ENCODE measurements around the gene FAM124A. TPM values are rescaled to one million over a fixed set of nuclear protein-coding genes. Genes with fewer than 3 reads are reported as not detected.

The FAM124A gene
- total and polyA plus RNA-seq, 10 of the 15 experiments (the other 5 are each of a cell fraction or from before 2014, with no cell fraction given) = not detected

DNA sequence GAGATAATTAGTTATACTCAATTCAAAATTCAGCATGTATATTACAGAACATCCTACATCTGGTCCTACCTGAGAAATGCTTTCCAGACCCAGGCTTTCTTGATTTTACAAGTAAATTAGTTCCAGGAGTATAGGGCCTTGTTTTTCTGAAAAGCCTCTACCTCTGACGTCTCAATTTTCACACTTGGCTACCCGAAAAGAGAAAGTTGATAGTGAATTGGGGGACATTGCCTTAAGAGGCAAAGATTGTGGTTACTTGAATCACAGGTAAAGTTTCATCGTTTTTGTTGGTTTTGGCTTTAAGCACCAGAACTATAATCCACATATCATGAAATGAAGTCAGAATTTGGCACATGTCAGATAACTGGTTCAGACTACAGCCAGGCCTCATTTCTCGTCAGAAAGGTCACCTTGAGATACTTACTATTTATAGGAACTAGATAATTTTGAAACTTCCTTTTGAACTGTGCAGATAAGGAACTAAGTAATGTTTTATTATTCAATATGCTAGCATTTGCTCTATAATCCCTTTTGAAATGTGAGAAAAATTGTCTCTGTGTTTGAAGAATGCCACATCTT lies 30.8 kb downstream of the FAM124A start (continued):
- TF ChIP-seq GABPA (IDR thresholded peaks at IDR 0.05; ENCODE audit: low read depth) (0 out of 2 replicates have a peak, but pooled peaks have one; percentile 13), SRF (IDR thresholded peaks at IDR 0.05; ENCODE audit: low read depth in 2 of 2, low read length in 2 of 2) (no peak)
- TF ChIP-seq, protein P1, sequence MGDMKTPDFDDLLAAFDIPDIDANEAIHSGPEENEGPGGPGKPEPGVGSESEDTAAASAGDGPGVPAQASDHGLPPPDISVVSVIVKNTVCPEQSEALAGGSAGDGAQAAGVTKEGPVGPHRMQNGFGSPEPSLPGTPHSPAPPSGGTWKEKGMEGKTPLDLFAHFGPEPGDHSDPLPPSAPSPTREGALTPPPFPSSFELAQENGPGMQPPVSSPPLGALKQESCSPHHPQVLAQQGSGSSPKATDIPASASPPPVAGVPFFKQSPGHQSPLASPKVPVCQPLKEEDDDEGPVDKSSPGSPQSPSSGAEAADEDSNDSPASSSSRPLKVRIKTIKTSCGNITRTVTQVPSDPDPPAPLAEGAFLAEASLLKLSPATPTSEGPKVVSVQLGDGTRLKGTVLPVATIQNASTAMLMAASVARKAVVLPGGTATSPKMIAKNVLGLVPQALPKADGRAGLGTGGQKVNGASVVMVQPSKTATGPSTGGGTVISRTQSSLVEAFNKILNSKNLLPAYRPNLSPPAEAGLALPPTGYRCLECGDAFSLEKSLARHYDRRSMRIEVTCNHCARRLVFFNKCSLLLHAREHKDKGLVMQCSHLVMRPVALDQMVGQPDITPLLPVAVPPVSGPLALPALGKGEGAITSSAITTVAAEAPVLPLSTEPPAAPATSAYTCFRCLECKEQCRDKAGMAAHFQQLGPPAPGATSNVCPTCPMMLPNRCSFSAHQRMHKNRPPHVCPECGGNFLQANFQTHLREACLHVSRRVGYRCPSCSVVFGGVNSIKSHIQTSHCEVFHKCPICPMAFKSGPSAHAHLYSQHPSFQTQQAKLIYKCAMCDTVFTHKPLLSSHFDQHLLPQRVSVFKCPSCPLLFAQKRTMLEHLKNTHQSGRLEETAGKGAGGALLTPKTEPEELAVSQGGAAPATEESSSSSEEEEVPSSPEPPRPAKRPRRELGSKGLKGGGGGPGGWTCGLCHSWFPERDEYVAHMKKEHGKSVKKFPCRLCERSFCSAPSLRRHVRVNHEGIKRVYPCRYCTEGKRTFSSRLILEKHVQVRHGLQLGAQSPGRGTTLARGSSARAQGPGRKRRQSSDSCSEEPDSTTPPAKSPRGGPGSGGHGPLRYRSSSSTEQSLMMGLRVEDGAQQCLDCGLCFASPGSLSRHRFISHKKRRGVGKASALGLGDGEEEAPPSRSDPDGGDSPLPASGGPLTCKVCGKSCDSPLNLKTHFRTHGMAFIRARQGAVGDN (IDR thresholded peaks at IDR 0.05) = peak; percentile 58

DNA sequence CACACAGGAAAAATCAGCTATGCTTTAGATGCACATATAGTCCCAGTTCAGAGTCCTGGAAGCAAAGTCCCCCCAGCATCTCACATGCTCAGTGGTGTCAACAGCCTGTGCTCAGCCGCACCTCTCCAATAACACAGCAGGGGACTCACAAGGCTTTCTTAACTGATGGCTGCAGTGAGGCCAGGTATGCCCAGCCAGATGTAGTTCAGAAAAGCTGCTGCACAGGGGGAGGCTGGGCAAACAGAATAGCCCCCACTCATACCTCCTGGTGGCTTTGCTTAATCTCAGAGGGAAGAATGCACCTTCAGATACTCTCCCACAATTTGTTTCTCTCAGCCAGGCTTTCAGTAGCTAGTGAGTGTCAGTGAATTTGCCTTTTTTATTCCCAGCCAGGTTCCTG lies 33.4 kb downstream of the FAM124A start:
- H3K9ac ChIP-seq (ENCODE audit: control insufficient read depth, insufficient read depth, low read length) = no peak overlapping the region
- H3K27me3 ChIP-seq (replicated peaks in 1 of 2; ENCODE audit: control insufficient read depth in 2 of 2, insufficient read depth in 2 of 2, low read length in 1 of 2) = no peaks in the 10 kb centered on the region
- FAIRE-seq = no peak
- H3K27ac ChIP-seq (ENCODE audit: control insufficient read depth, insufficient read depth) = no peak overlapping the region
- no peak overlapping the region for H3K4me3 ChIP-seq
- peaks cover 3% of the 10 kb centered on the region; the same call in 1 of the 2 replicates for H3K4me1 ChIP-seq (ENCODE audit: control insufficient read depth, insufficient read depth, low read length)
- RAD21 ChIA-PET (ENCODE audit: unreplicated experiment) = no interaction called here
- POLR2A ChIA-PET = no interaction called here
- no peaks in the 10 kb centered on the region for H3K9me3 ChIP-seq (replicated peaks; ENCODE audit: control insufficient read depth, insufficient read depth, low read length)
- no peaks in the 10 kb centered on the region for H4K20me1 ChIP-seq (ENCODE audit: control insufficient read depth, insufficient read depth)
- ATAC-seq = no peak
- H2AFZ ChIP-seq (ENCODE audit: control insufficient read depth, low read depth, low read length) = no peak overlapping the region
- WGBS (ENCODE audit: insufficient coverage, insufficient replicate concordance, low lambda C conversion rate, missing lambda C conversion rate) = 50% methylated on average over 1 of the region's 1 CpG
- no peak overlapping the region for H3K4me2 ChIP-seq (ENCODE audit: control insufficient read depth, insufficient read depth)
- H3K79me2 ChIP-seq (ENCODE audit: control insufficient read depth, insufficient read depth, low read length) = no peaks in the 10 kb centered on the region
- BruUV-seq (replicated peaks) = no TSS peak
- no peaks in the 10 kb centered on the region for H3K36me3 ChIP-seq (ENCODE audit: control insufficient read depth in 2 of 2, insufficient read depth in 2 of 2, low read length in 1 of 2)
- DNase-seq (ENCODE audit: low read depth, low spot score) = no peak
- in situ Hi-C loops (cut with MboI) = no loop called here
- CTCF ChIA-PET = no interaction called here
- SMC1A ChIA-PET (ENCODE audit: uncharacterized antibody, unreplicated experiment) = interaction anchor here (0.7 to 1.2 kb wide), 3 partner anchors 11 to 542 kb away, joined by 3 to 4 read pairs (median 3); no protein-coding TSS in a partner anchor
- intact Hi-C loops (cut with micrococcal nuclease; ENCODE audit: unreplicated experiment) = no loop called here
- no peak for TF ChIP-seq SUZ12 (IDR thresholded peaks at IDR 0.05; ENCODE audit: unreplicated experiment)
- no peak for TF ChIP-seq HDAC2 (IDR thresholded peaks at IDR 0.05)
- no peak for TF ChIP-seq POU2F2 (IDR thresholded peaks at IDR 0.05; ENCODE audit: borderline replicate concordance, low read depth, low read length)
- TF ChIP-seq, protein P2, sequence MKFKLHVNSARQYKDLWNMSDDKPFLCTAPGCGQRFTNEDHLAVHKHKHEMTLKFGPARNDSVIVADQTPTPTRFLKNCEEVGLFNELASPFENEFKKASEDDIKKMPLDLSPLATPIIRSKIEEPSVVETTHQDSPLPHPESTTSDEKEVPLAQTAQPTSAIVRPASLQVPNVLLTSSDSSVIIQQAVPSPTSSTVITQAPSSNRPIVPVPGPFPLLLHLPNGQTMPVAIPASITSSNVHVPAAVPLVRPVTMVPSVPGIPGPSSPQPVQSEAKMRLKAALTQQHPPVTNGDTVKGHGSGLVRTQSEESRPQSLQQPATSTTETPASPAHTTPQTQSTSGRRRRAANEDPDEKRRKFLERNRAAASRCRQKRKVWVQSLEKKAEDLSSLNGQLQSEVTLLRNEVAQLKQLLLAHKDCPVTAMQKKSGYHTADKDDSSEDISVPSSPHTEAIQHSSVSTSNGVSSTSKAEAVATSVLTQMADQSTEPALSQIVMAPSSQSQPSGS (IDR thresholded peaks at IDR 0.05; ENCODE audit: low read length) = no peak
- TF ChIP-seq CHD1 (IDR thresholded peaks at IDR 0.05; ENCODE audit: low read depth, low read length) = no peak
- no peak for TF ChIP-seq SP1 (IDR thresholded peaks at IDR 0.05; ENCODE audit: low read depth, low read length)
- no peak for TF ChIP-seq NR2F1 (conservative IDR thresholded peaks at IDR 0.05)
- TF ChIP-seq SMC3 (IDR thresholded peaks at IDR 0.05; ENCODE audit: borderline replicate concordance, low read length) = no peak
- no peak for TF ChIP-seq SMAD5 (IDR thresholded peaks at IDR 0.05; ENCODE audit: low read depth)
- TF ChIP-seq, protein P3, sequence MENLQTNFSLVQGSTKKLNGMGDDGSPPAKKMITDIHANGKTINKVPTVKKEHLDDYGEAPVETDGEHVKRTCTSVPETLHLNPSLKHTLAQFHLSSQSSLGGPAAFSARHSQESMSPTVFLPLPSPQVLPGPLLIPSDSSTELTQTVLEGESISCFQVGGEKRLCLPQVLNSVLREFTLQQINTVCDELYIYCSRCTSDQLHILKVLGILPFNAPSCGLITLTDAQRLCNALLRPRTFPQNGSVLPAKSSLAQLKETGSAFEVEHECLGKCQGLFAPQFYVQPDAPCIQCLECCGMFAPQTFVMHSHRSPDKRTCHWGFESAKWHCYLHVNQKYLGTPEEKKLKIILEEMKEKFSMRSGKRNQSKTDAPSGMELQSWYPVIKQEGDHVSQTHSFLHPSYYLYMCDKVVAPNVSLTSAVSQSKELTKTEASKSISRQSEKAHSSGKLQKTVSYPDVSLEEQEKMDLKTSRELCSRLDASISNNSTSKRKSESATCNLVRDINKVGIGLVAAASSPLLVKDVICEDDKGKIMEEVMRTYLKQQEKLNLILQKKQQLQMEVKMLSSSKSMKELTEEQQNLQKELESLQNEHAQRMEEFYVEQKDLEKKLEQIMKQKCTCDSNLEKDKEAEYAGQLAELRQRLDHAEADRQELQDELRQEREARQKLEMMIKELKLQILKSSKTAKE (IDR thresholded peaks at IDR 0.05; ENCODE audit: low read depth, poor library complexity, severe bottlenecking) = no peak

All from GM12878 (cell line).